Measurements from ENCODE around the gene DPF3.

DNA sequence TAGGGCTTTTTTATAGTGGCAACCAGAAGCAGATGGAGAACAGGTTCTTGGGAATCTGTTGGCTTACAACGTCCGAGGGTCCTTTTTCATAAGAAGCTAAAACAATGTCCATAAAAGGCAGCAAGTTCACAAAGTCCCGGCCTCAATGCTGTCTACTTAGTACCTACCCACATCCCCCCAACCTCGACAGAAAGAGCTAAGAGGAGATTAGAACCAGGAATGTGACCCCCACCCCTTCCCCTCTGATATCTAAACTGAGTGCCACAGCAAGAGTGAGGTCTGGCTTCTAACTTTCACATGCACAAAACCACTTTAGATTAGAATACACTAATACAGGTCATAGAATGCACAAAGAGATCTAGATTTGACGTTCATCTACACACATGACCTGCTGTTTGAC, 4.5 kb downstream of the DPF3 start:
- TF ChIP-seq POLR2A (IDR thresholded peaks at IDR 0.05) (no peak), POLR2AphosphoS5 (IDR thresholded peaks at IDR 0.05) (no peak)
- TF ChIP-seq, protein P1, sequence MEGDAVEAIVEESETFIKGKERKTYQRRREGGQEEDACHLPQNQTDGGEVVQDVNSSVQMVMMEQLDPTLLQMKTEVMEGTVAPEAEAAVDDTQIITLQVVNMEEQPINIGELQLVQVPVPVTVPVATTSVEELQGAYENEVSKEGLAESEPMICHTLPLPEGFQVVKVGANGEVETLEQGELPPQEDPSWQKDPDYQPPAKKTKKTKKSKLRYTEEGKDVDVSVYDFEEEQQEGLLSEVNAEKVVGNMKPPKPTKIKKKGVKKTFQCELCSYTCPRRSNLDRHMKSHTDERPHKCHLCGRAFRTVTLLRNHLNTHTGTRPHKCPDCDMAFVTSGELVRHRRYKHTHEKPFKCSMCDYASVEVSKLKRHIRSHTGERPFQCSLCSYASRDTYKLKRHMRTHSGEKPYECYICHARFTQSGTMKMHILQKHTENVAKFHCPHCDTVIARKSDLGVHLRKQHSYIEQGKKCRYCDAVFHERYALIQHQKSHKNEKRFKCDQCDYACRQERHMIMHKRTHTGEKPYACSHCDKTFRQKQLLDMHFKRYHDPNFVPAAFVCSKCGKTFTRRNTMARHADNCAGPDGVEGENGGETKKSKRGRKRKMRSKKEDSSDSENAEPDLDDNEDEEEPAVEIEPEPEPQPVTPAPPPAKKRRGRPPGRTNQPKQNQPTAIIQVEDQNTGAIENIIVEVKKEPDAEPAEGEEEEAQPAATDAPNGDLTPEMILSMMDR (IDR thresholded peaks at IDR 0.05) = no peak

Data from prostate gland (tissue), 2 donors.